Urothelium cell line (cell line): ENCODE results near the gene ZNF862.

Experiments
- DNase-seq: peaks from one replicate; pipeline ENCODE4 v3.0.0; 2011; ENCODE audit warnings: low spot score, mixed read lengths
- FAIRE-seq: peaks from 2 replicates; lab custom pipeline; 2011; peaks lifted over from hg19 to GRCh38; lab: Jason Lieb, UNC

Gene ZNF862

DNA sequence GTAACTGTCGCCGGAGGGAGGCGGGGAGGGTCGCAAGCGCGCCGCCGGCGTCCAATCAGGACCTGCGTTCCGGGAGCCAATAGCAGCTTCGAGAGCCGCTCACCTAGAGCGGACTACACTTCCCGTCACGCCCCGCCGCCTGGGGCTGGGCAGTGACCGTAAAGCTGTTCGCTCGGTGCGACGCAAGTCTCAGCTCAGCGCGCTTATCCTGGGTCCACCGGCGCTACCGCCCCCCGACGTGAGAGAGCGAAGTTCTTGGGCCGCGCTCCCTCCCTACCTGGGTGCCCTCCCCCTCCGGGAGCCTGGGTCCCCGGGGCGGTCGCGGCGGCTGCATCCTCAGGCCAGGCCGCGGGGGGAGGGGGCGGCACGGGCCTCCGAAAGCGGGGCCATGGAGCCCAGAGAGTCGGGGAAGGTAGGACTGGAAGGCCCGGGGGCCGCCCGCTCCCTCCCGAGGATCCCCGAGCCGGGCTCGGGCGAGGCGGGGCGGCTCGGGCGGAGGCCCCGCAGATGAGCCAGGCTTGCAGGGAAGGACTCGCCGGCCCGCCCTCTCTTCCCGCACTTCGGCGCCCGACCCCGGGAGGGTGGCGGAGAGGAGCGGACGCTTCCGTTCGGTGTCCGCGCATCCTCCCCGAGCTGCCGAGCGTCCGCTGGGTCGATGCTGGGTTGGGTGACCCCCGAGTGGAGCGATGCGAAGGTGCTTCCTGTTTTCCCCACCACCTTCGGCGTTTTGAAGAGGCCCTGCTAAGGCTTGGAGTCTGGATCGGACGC is at the start of gene ZNF862:
TSS of gene ZNF862 (plus strand) at position 152 of the 768 bp plus-strand sequence. CDS start at position 389, 237 bp downstream.
- FAIRE-seq (no peak), DNase-seq (peak; percentile 85)

- DNase-seq, result no peak
- no peak for FAIRE-seq
These were observed 49.1 kb upstream of the ZNF862 start for GRCh38 chr7:149789101-149789500.

GRCh38 chr7:149790146-149790548 is 48.0 kb upstream of the ZNF862 start:
- DNase-seq (no peak), FAIRE-seq (no peak)

GRCh38 chr7:149790754-149791360 is 47.3 kb upstream of the ZNF862 start:
- FAIRE-seq (no peak), DNase-seq (no peak)

GRCh38 chr7:149791411-149792219 is 46.6 kb upstream of the ZNF862 start:
- DNase-seq, result no peak
- FAIRE-seq, result no peak

DNA sequence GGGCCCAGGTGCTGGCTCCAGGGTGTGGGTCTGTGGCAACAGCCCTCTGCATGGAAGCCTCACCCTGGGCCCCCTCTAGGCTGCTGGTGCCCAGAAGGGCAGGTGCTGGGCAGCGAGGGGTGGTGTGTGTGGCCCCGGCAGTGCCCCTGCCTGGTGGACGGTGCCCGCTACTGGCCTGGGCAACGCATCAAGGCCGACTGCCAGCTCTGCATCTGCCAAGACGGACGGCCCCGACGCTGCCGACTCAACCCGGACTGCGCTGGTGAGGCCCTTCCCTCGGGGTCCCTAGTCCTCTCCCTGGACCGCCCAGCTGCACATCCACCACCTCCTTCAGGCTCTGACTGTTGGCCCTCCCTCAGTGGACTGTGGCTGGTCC is 46.0 kb upstream of the ZNF862 start:
- no peak for DNase-seq
- FAIRE-seq, result no peak

GRCh38 chr7:149793261-149793660 is 44.9 kb upstream of the ZNF862 start:
- DNase-seq (no peak), FAIRE-seq (no peak)

DNA sequence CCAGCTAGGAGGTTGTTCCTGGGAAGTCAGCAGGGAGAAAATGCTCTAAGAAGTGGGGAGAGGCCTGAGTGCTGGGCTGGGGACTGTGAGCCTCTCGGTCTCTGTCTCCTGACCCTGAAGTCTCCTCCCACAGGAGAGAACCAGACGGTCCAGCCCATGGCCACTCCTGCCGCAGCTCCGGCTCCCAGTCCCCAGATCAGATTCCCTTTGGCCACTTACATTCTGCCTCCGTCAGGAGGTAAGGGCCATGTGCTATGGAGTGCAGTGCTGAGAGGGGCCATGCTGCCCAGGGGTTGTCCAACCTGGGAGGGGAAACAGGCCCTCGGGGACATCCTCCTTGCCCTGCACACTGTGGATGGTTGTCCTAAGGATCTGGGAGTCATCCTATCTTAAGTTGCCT is 43.5 kb upstream of the ZNF862 start:
- no peak for DNase-seq

DNA sequence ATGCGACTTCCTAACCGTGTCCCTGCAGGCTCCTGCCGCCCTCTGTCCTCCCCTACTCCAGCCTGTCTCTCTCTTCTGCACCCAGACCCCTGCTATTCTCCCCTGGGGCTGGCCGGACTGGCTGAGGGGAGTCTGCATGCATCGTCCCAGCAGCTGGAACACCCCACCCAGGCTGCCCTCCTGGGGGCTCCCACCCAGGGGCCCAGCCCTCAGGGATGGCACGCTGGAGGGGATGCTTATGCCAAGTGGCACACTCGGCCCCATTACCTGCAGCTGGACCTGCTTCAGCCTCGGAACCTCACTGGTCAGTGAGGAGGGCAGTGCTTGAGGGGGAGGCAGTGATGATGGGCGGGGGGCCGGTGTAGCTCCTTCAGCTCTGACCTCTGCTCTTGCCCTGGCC is 43.0 kb upstream of the ZNF862 start:
- no peak for DNase-seq
- no peak for FAIRE-seq

More for the DNA sequence above, 43.5 kb upstream of the ZNF862 start:
- no peak for FAIRE-seq

GRCh38 chr7:149796287-149796860 is 41.8 kb upstream of the ZNF862 start:
- FAIRE-seq (no peak), DNase-seq (no peak)

GRCh38 chr7:149797771-149798170 is 40.4 kb upstream of the ZNF862 start:
- FAIRE-seq, result no peak
- DNase-seq, result no peak

- DNase-seq (no peak), FAIRE-seq (no peak)
These were observed 38.6 kb upstream of the ZNF862 start for GRCh38 chr7:149799397-149800168.

- FAIRE-seq (no peak), DNase-seq (no peak)
These were observed 38.0 kb upstream of the ZNF862 start for GRCh38 chr7:149800169-149800555.

DNA sequence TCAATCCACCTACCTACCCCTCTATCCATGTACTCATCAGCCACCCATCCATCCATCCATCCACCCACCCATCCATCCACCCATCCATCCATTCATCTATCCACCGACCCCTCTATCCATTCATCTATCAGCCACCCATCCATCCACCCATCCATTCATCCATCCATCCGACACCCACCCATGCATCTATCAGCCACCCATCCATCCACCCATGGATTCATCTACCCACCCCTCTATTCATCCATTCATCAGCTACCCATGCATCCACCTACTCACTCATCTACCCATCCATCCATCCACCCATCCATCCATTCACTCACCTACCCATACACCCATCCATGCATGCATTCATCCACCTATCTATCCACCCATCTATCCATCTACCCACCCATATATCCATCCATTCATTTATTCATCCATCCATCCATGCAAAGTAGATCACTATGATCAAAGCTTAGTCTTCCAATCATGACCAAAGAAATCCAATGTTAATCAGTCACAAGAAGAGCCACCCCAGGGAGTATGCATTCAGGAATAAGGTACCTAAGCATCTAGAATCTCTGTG is 37.1 kb upstream of the ZNF862 start:
- no peak for DNase-seq
- FAIRE-seq, result no peak

- DNase-seq (no peak), FAIRE-seq (no peak)
These were observed 36.4 kb upstream of the ZNF862 start for GRCh38 chr7:149801816-149802215.

GRCh38 chr7:149802966-149803365 is 35.2 kb upstream of the ZNF862 start:
- DNase-seq, result no peak
- FAIRE-seq, result no peak

DNA sequence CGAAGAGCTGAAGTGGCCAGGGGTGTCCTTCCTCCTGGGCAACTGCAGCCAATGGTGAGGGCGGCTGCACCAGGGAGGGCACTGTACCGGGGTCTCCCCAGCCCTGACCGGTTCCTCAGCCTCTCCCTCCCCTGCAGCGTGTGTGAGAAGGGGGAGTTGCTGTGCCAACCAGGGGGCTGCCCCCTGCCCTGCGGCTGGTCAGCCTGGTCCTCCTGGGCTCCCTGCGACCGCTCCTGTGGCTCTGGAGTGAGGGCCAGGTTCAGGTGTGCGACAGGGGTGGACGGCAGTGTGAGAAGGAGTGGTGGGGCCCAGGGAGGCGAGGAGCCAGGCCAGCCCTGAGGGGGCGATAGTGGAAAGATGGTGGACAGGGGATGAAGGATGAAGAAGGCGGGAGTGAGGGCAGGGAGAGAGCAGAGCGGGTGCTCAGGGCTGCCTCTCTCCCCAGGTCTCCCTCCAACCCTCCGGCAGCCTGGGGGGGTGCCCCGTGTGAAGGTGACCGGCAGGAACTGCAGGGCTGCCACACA is 34.6 kb upstream of the ZNF862 start:
- DNase-seq (no peak), FAIRE-seq (no peak)

GRCh38 chr7:149804106-149804505 is 34.1 kb upstream of the ZNF862 start:
- FAIRE-seq (no peak), DNase-seq (no peak)

DNA sequence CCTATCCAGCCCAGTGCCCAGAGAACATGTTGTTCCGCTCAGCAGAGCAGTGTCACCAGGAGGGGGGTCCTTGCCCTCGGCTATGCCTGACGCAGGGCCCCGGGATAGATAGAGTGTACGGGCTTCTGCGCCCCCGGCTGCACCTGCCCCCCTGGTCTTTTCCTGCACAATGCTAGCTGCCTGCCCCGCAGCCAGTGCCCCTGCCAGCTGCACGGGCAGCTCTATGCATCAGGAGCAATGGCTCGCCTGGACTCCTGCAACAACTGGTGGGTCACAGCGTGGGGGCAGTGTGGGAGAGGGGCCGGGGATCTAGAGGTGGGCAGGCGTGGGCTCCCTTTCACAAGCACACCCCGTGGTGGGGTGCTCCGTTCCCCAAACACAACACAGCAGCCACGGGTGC is 31.4 kb upstream of the ZNF862 start:
- FAIRE-seq (no peak), DNase-seq (no peak)

DNA sequence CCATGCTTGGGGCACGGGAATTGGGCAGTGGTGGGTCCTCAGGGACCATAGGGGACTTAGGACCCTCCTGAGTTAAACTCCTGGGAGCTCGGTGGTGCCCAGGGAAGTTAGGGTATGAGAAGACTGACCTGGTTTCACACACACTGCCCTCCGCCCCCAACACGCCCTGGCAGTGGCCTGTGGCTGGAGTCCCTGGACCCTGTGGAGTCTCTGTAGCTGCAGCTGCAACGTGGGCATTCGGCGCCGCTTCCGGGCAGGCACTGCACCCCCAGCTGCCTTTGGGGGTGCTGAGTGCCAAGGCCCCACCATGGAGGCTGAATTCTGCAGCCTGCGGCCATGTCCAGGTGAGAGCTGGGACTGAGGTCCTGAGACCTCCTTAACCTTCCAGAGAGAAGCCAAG is 29.9 kb upstream of the ZNF862 start:
- DNase-seq (no peak), FAIRE-seq (no peak)
